ENCODE measurements around the gene SLC47A1.

- TF ChIP-seq REST (IDR thresholded peaks at IDR 0.05; ENCODE audit: insufficient replicate concordance, low read depth) (no peak), CTCF (IDR thresholded peaks at IDR 0.05; ENCODE audit: insufficient read depth, low read length) (no peak), POLR2AphosphoS5 (IDR thresholded peaks at IDR 0.05; ENCODE audit: low read depth) (no peak), SPI1 (IDR thresholded peaks at IDR 0.05; ENCODE audit: borderline replicate concordance, low read depth) (no peak)
Measured at GRCh38 chr17:19534562-19535149, 1.0 kb downstream of the SLC47A1 start.
